ENCODE data around the gene NUDCD3. TPM values are rescaled to one million over a fixed set of nuclear protein-coding genes. Genes with fewer than 3 reads are reported as not detected.

Gene NUDCD3
- total RNA-seq, 1 experiment from 2014 or later: 71.9 TPM

DNA sequence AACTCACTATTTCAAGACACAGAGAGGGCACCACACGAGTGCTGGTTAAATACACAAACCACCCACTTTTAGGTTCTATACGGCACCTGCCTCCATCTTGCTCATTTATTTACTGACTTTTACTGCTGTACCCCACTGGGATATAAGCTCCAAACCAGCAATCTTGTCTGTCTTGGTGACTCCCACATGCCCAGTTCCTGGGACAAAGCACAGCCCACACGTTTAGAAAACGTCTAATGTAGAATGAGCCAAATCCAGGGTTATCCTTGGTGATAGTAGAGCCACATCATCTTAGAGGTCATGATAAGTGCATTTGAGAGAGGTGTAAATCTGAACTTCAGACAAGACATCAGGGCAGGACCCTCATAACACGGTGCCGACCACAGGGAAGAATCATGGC, 73.5 kb downstream of the NUDCD3 start:
- Histone ChIP-seq H3K79me2 (ENCODE audit: insufficient read depth, low read length) (no peaks in the 10 kb centered on the region), H2AK5ac (ENCODE audit: insufficient read length, low read length) (no peak overlapping the region), H3T11ph (ENCODE audit: low read length) (no peak overlapping the region), H2AFZ (ENCODE audit: low read length) (no peak overlapping the region), H3K27ac (ENCODE audit: insufficient read length, low read depth, low read length) (no peak overlapping the region), H3K4me1 (ENCODE audit: insufficient read depth, low read length) (no peaks in the 10 kb centered on the region), H2BK5ac (ENCODE audit: insufficient read length, low read length) (no peak overlapping the region), H2BK20ac (ENCODE audit: low read depth, low read length, poor library complexity, severe bottlenecking) (no peak overlapping the region), H2BK120ac (ENCODE audit: low read depth, low read length, poor library complexity, severe bottlenecking) (no peak overlapping the region), H3K79me1 (ENCODE audit: insufficient read depth, low read depth, low read length, poor library complexity, severe bottlenecking) (peaks cover 3% of the 10 kb centered on the region), H3K23me2 (ENCODE audit: insufficient read length, low read depth, low read length, poor library complexity, severe bottlenecking) (no peaks in the 10 kb centered on the region), H2BK15ac (ENCODE audit: low read depth, low read length) (no peak overlapping the region), H4K5ac (ENCODE audit: insufficient read length, low read depth, low read length) (no peak overlapping the region), H3K27me3 (ENCODE audit: insufficient read depth, low read length) (no peaks in the 10 kb centered on the region), H2BK12ac (ENCODE audit: insufficient read length, low read depth, low read length) (no peak overlapping the region), H3K14ac (ENCODE audit: insufficient read depth, low read length) (no peak overlapping the region), H3K9me3 (ENCODE audit: control insufficient read depth, low read depth, low read length) (peaks cover under 1% of the 10 kb centered on the region), H3K4me2 (ENCODE audit: insufficient read depth, insufficient read length, low read length) (no peak overlapping the region), H4K20me1 (ENCODE audit: control insufficient read depth, insufficient read depth, insufficient read length) (no peaks in the 10 kb centered on the region), H3K4ac (ENCODE audit: low read depth, low read length) (no peak overlapping the region), H4K91ac (ENCODE audit: insufficient read length, low read depth, low read length) (no peak overlapping the region), H3K18ac (ENCODE audit: insufficient read length, low read depth, low read length) (no peak overlapping the region), H3K56ac (ENCODE audit: insufficient read length, low read depth, low read length) (no peak overlapping the region), H3K9ac (ENCODE audit: extremely low read depth, insufficient read length, low read length) (no peak overlapping the region), H4K8ac (replicated peaks; ENCODE audit: insufficient read length, low read depth, low read length) (no peak overlapping the region), H3K23ac (ENCODE audit: insufficient read length, low read depth, low read length) (no peak overlapping the region)
- Mint-ChIP-seq H3K4me3 (no peak overlapping the region), H3K36me3 (ENCODE audit: insufficient read depth in 1 of 3, low read depth in 3 of 3) (peaks cover 5 to 13% (median 10%) of the 10 kb centered on the region in 3 experiments), H3K27ac (0 out of 7 replicates have a peak overlapping the region, but pooled peaks of 1 of the 3 experiments have one; percentile 22), H3K9me3 (no peaks in the 10 kb centered on the region; a peak in 1 of 5 replicates), H3K4me1 (peaks cover 14 to 16% of the 10 kb centered on the region in 2 experiments), H3K27me3 (ENCODE audit: low read depth) (no peaks in the 10 kb centered on the region)
- whole genome bisulfite sequencing (ENCODE audit: extremely low coverage, insufficient read length, low lambda C conversion rate): no CpG with 5 or more reads among the region's 6 CpGs
- DNase-seq: no peak
- TF ChIP-seq, protein P1, sequence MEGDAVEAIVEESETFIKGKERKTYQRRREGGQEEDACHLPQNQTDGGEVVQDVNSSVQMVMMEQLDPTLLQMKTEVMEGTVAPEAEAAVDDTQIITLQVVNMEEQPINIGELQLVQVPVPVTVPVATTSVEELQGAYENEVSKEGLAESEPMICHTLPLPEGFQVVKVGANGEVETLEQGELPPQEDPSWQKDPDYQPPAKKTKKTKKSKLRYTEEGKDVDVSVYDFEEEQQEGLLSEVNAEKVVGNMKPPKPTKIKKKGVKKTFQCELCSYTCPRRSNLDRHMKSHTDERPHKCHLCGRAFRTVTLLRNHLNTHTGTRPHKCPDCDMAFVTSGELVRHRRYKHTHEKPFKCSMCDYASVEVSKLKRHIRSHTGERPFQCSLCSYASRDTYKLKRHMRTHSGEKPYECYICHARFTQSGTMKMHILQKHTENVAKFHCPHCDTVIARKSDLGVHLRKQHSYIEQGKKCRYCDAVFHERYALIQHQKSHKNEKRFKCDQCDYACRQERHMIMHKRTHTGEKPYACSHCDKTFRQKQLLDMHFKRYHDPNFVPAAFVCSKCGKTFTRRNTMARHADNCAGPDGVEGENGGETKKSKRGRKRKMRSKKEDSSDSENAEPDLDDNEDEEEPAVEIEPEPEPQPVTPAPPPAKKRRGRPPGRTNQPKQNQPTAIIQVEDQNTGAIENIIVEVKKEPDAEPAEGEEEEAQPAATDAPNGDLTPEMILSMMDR (conservative IDR thresholded peaks at IDR 0.05): no peak

All from H9 (cell line).